ENCODE data around the gene MUC3A.

- TF ChIP-seq POLR2A (IDR thresholded peaks at IDR 0.05) = no peak
- no peak for TF ChIP-seq CTCF (IDR thresholded peaks at IDR 0.05)
Observed at GRCh38 chr7:100951172-100951571, 1.8 kb downstream of the MUC3A start.

All from uterus (tissue), 2 donors.